ENCODE data around the gene ADRB1.

The ADRB1 gene

GRCh38 chr10:114043532-114044246 lies at the start of gene ADRB1:
Gene ADRB1, plus strand, starts transcription at chr10:114043866. Its CDS starts 267 bp downstream, at chr10:114044133.
- DNase-seq = peak; percentile 83

- DNase-seq = no peak
These were observed 48.5 kb upstream of the ADRB1 start for GRCh38 chr10:113995201-113995600.

GRCh38 chr10:113997428-113997827 lies 46.2 kb upstream of the ADRB1 start:
- DNase-seq = no peak

- no peak for DNase-seq
These were observed 44.1 kb upstream of the ADRB1 start for GRCh38 chr10:113999531-113999930.

GRCh38 chr10:114000457-114001010 lies 43.1 kb upstream of the ADRB1 start:
- DNase-seq = no peak

GRCh38 chr10:114002422-114002821 lies 41.2 kb upstream of the ADRB1 start:
- DNase-seq = no peak

GRCh38 chr10:114003161-114003941 lies 40.3 kb upstream of the ADRB1 start:
- no peak for DNase-seq

- DNase-seq = no peak
These were observed 34.2 kb upstream of the ADRB1 start for GRCh38 chr10:114009281-114009996.

- DNase-seq = no peak
These were observed 33.4 kb upstream of the ADRB1 start for GRCh38 chr10:114010316-114010715.

- no peak for DNase-seq
These were observed 31.0 kb upstream of the ADRB1 start for GRCh38 chr10:114012650-114013049.

GRCh38 chr10:114015708-114016107 lies 28.0 kb upstream of the ADRB1 start:
- no peak for DNase-seq

GRCh38 chr10:114017271-114017670 lies 26.4 kb upstream of the ADRB1 start:
- DNase-seq = no peak

GRCh38 chr10:114017873-114018272 lies 25.8 kb upstream of the ADRB1 start:
- no peak for DNase-seq

- DNase-seq = no peak
These were observed 24.4 kb upstream of the ADRB1 start for GRCh38 chr10:114019226-114019625.

GRCh38 chr10:114021154-114021553 lies 22.5 kb upstream of the ADRB1 start:
- no peak for DNase-seq

- DNase-seq = no peak
These were observed 21.7 kb upstream of the ADRB1 start for GRCh38 chr10:114021717-114022680.

- DNase-seq = no peak
These were observed 20.7 kb upstream of the ADRB1 start for GRCh38 chr10:114022766-114023597.

- no peak for DNase-seq
These were observed 18.6 kb upstream of the ADRB1 start for GRCh38 chr10:114024876-114025610.

- no peak for DNase-seq
These were observed 18.0 kb upstream of the ADRB1 start for GRCh38 chr10:114025611-114026130.

Measured in NCI-H1436 (cell line).